ENCODE data around the gene SH3BP1.

SH3BP1 gene

DNA sequence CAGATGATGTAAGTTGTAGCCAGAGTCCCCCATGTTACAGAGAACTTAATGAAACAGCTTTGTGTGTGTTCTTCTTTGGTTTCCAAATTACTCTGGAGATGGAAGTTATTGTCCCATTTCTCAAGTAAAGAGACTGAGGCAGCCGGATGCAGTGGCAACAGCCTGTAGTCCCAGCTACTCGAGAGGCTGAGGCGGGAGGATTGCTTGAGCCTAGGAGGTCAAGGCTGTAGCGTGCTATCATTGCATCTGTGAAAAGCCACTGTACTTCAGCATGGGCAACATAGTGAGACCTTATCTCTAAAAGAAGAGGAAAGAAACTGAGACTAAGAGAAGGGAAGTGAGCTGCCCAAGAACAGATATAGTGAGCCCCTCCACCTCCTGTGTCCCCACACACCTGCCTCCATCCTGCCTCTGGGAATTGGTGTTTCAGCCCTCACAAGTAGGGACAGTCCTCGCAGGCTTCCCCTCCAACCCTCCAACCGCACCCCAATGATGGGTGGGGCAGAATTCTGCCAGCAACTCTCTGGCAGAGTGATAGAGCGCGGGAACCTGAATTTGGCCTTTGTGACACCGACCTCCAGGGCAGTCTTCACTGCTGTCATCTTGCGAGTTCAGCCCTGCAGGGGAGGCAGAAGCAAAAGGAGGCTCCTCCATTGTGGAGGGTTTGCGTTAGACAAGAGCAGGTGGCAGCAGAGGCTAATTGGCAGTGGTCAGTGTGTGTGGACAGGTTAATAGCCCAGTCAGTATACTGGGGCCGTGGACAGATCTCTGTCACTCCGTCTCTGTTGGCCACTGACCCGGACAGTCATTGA lies 20.6 kb downstream of the SH3BP1 start:
- no peak for DNase-seq

DNA sequence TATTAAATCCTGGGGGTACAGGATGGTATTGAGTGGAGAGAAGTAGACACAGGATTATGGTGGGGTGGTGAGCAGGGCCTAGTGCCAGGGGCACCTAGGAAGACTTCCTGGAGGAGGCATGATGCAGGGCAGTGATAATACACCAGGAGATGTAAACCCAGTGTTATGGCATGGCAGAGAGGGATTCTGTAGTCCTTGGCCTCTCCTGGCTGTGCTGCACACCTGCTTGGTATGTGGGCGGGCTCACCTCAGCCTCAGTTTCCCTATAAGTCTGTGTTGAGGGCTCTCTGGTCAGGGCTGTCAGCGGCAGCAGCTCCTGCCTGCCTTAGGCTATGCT lies 21.2 kb downstream of the SH3BP1 start:
- no peak for DNase-seq

DNA sequence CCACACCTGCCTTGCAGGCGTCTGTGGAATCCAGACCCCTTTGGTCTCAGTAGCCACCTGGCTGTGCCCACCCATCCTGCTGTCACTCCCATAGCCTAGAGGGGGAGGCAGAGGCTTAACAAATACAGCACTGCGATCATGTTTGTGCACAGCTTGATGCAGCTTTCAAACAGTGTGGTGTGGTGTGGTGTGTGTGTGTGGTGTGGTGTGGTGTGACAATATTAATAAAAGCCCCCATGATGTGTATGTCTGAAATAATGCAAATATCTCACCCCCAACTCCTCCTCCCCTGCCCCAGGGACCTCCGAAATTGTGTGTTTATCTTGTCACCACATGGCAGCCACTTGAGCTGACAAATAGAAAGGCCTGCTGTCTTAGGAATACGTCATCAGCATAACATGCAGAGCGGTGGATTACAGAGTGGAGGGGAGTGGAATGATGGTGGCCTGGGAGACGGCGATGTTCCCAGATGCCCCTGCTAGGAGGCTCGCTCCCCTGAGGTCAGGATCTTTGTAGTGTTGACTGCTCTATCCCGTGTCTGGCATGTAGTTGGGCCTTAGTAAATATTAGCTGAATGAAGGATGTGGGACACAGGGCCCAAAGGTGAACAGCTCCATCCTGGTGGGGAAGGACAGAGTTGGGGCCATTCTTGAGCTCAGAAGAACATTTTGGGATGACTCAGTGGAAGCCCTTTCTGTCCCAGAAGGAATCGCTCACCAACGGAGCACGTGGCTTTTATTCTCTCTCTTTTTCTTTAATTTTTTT lies 21.9 kb downstream of the SH3BP1 start:
- peak; percentile 52 for DNase-seq

DNA sequence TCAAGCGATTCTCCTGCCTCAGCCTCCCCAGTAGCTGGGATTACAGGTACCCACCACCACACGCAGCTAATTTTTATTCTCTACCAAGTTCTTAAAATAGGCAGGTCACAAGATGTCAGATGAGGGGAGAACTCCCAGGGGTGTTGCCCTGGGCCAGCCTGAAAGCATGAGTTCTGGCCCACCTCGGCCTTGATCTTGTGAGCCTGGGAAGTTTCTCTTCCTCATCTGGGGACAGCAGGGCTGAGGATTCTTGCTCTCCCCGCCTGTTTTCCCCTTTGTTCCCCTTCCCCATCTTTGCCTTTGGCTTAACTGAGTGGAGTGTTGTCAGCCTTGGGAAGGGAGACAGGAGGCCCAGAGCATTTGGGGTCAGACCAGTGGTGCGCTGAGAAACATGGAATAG lies 22.6 kb downstream of the SH3BP1 start:
- no peak for DNase-seq

DNA sequence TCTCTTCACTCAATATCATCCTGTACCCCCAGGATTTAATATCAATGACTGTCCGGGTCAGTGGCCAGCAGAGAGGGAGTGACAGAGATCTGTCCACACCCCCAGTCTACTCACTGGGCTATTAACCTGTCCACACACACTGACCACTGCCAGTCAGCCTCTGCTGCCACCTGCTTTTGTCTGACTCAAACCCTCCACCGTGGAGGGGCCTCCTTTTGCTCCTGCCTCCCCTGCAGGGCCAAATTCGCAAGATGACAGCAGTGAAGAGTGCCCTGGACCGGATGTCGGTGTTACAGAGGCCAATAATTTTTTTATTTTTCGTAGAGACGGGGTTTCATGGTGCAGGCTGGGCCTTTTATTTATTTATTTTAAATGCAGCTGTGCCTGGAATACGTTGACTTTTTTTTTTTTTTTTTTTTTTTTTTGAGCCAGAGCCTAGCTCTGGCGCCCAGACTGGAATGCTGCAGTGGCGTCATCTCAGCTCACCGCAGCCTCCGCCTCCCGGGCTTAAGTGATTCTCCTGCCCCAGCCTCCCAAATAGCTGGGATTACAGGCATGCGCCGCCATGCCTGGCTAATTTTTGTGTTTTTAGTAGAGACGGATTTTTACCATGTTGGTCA lies 24.2 kb downstream of the SH3BP1 start:
- DNase-seq, result no peak

DNA sequence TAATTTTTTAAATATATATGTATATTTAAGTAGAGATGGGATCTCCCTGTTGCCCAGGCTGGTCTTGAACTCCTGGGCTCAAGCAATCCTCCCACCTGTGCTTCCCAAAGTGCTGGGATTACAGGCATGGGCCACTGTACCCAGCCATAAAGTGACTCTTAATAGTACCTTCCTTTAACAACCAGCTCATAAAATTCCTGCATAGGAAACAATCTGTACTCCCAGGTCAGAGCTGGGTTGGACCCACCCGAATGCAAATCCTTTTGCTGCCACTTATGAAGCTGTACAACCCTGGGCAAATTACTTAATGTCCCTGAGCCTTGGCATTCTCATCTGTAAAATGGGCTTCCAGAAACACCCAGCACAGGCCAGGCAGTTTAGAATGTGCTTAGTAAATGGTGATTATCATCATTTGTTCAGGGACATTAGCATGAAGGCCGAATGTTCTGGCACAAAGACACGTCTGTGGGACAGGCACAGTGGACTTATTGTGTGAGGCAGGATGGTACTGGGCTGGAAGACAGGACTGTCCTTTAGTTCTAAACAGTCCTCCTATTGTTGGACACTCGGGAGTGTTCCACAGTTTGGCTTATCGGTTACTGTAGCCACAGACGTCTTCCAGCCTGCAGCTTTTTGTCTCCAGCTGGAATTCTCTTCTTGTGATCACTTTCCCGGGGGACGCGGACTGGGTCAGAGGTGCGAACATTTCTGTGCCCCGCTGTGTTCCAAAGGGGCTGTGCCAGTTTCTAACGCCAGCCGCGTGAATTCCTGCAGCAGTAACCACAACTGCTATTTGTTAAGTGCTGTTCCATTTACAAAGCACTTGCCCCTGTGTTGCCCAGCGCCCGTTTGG lies 25.0 kb downstream of the SH3BP1 start:
- DNase-seq, result no peak

DNA sequence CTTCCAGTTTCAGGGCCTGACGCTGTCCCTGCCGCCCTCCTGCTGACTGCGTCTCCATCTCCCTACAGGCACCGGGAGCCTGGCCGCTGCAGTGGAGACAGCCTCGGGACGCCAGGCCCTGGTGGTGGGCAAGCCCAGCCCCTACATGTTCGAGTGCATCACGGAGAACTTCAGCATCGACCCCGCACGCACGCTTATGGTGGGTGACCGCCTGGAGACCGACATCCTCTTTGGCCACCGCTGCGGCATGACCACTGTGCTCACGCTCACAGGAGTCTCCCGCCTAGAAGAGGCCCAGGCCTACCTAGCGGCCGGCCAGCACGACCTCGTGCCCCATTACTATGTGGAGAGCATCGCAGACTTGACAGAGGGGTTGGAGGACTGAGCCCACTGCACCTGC lies 26.0 kb downstream of the SH3BP1 start:
- no peak for DNase-seq

DNA sequence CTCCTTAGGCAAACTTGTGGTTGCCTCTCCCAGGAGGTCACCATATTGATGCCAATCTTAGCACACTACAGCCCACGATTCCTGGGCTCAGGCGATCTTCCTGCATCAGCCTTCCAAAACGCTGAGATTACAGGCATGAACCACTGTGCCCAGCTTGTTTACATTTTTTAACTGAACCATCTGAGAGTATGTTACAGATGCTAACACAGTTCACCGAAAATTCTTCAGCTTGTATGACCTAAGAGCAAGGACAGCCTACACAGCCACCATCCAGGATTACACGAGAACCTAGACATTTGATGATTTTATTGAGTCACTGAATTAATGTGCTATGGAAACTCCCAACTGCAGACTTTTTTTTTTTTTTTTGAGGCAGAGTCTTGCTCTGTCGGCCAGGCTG lies 30.1 kb downstream of the SH3BP1 start:
- DNase-seq, result no peak

DNA sequence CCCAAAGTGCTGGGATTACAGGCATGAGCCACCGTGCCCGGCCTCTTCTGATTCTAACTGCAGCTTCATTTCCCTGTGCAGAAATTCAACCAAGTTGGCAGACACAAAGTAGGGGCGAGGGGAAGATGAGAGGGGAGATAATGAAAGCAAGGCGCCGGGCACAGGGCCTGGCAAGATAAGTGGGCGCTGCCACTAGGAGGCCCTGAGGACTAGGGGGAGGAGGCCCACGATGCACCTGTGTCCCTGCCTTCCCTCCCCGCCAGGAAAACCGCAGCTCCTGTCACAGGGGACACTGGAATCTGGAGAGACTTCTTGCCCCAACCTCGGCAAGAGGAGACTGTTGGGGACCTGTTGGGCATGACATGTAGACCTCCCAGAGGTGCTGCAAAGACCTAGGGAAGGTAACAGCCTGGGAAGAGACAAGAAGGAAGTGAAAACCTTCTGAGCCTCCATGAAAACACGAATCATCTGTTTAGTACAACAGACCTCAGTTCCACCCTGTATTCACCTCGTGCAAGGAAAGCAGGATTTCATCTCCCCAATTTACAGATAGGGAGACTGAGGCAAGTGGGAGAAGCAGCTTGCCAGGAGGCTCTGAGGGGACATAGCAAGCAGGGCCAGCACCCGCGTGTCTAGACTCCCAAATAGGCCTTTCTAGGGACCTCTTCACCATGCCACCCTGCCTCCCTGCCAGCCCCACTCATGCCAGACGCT lies 32.9 kb downstream of the SH3BP1 start:
- peak; percentile 28 for DNase-seq

DNA sequence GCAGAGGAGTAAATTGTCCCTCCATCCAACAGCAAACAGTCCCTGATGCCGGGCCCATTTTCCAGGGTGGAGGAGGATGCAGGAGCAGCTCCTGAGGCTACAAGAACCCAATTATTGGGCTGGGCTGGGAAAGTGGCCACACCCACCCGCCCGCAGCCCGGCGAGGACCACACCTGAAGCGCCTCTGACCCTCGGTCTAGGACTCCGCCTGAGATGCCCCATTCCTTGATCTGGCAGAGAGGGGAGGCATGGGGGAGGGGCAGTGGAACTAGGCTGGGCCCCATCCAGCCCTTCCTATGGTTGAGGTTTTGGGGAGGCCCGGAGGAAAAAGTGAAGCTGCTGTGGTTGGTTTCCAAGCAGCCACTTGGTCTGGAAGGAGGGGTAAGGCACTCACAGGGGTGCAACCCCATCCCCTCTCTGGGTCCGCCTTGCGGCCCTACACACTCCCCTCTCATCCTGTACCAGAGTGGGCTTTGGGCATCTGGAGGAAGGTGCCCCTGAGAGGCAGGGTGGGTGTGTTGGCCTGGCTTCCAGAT lies 33.5 kb downstream of the SH3BP1 start:
- DNase-seq, result no peak

DNA sequence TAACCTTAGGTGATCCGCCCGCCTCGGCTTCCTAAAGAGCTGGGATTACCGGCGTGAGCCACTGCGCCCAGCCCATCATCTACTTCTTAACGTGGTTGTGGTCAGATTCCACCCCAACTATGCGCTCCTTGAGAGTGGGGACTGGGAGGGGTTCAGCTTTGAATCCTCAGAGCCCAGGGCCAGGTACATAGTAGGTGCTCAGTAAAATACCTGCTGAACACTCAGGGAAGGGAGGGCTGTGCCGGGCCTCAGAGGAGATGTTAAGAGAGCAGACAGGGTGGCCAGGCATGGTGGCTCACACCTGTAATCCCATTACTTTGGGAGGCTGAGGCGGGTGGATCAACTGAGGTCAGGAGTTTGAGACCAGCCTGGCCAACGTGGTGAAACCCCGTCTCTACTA lies 34.8 kb downstream of the SH3BP1 start:
- no peak for DNase-seq

DNA sequence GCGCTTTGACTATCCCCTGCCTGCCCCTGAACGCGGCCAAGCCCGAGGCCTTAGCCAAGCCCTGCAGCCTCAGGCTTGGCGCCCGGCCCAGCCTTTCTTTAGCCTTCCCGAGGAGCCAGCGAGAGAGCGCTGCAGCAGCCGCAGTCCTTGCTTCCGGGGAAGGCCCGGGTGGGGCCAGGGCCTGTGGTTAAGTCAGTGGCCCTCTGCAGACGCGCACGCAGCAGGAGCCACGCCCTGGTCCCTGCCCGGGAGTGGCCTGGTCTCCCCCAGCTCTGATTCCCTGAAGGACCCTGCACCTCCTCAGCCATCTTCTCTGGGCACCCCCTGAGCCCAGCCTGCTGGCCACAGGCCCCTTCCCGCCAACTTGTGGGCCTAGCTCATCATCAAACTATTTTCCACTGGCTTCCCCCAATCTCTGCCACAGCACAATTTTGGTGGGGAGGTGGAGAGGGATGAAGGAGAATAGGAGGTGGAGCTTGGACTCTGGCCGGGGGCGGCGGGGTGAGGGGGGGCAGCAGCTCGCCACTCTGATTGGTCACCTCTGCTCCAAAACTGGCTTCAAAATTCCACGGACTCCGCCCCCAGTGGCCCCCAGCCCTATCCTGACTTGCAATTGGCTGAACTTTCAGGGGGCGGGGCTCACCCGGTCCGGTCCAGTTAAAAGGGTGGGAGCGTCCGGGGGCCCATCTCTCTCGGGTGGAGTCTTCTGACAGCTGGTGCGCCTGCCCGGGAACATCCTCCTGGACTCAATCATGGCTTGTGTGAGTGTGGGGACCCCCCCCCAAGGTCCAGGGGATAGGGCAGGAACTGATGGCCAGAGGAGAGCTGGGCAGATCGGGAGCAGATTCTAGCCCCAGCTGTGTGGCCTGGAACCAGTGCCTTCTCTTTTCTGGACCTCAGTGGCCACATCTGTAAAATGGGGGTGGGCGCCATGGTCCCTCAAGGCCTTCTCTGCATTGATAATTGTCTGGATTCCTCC lies 35.8 kb downstream of the SH3BP1 start, which contains the start of gene LGALS1:
LGALS1 (plus strand) TSS at position 686 of the 979 bp plus-strand sequence; CDS start at position 753, 67 bp downstream.
- peak; percentile 73 for DNase-seq

DNA sequence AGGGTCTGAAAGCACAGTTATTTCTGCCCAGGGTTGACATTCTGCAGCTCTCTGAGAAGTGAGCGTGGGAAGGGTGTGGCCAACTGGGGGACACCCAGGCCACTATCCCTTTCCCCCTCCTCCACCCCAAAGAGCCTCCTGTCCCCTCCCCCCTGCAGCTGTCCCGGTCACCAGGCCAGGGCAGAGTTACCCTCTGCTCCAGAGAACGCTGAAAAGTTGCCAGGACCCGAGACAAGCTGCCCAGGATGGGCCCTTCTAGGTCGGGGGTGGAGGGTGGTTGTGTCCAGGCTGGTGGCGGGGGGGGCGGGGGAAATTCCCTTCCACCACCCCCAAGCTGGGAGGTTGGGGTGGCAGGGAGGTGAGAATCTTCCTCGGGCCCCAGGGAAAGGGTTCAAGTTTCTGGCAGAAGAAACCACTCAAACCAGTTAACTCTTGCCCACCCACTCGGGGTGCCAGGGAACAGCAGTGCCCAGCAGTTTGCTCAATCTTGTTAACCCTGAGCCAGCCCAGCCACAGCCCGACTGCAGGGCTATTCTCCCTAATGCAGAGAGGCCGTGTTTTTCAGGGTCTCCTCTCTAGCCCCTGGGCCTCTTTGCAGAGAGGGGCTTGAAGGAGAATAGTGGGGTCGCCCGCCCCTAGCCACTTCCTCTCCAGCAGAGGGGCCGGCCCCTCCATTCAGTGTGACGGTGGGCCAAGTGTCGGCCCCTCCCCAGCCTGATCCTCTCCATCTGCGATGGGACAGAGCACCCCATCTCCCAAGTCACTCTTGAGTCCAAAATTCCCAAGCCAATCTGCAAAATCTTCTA lies 36.7 kb downstream of the SH3BP1 start:
- DNase-seq, result peak; percentile 54

DNA sequence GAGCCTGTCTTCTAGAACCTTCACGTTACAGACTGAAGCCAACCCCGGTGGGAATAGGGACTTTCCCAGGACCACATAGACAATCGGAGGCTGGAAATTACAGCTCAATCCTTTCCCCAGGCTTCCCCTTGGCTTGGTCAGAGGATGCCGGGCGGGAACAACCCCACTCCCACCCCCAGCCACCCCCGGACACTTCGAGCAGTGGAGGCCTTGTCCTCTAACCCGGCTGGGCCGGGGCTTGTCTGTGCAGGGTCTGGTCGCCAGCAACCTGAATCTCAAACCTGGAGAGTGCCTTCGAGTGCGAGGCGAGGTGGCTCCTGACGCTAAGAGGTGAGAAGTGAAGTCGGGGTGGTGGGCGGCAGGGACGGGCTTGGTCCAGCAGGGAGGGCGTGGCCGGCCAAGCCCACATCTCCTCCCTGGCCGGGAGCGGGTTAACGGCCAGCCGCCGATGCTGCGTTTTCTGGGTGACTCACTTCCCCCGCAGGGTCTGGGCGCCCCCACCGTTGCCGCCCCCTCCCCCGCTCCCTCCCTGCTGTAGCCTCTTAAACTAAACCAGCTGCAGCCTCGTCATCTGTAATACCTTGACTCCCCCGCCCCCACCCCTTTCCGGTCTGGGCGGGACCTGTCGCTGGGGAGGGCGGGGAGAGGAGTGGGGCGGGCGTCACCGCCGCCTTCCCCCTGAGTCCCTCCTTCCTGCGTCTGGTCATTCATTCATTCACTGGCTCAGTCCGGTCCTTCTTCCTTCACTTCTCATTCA lies 37.4 kb downstream of the SH3BP1 start:
- DNase-seq, result peak; percentile 95

DNA sequence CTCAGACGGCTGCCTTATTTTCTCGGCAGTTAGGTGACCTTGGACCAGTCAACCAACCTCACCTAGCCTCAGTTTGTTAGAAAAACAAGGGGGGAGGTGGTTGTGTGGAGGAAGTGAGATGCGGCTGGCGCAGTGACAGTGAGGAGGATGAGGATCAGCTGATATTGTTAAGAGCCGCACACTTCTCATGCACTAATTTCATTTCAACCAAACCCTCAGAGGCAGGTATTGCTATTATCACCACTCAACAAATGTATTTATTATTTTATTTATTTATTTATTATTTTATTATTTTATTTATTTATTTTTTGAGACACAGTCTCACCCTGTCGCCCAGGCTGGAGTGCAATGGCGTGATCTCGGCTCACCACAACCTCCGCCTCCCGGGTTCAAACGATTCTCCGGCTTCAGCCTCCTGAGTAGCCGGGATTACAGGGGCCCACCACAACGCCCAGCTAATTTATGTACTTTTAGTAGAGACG lies 38.1 kb downstream of the SH3BP1 start:
- DNase-seq, result no peak

DNA sequence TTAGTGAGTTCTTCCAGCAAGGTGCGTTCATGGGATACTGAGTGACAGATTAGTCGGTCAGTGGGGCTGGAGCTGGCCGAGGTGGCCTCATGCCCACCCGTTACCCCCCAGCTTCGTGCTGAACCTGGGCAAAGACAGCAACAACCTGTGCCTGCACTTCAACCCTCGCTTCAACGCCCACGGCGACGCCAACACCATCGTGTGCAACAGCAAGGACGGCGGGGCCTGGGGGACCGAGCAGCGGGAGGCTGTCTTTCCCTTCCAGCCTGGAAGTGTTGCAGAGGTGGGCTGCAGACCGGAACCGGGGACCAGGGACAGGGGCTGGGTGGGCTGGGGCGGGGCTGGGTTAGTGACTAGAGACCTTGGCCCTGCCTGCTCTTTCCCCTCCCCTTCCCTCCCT lies 38.9 kb downstream of the SH3BP1 start:
- DNase-seq, result no peak

DNA sequence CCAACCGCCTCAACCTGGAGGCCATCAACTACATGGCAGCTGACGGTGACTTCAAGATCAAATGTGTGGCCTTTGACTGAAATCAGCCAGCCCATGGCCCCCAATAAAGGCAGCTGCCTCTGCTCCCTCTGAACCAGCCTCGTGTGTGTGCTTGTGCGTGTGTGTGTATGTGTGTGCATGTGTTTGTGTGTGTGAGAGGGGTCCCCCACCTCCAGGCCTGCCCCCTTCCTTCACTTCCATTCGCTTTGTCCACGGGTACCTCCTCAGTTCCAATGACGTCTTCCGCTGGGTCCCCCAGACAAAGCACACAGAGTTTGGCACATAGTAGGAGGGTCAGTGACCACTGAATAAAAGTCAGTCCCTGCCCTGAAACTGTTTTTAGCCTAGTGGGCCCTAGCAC lies 40.2 kb downstream of the SH3BP1 start:
- DNase-seq, result no peak

DNA sequence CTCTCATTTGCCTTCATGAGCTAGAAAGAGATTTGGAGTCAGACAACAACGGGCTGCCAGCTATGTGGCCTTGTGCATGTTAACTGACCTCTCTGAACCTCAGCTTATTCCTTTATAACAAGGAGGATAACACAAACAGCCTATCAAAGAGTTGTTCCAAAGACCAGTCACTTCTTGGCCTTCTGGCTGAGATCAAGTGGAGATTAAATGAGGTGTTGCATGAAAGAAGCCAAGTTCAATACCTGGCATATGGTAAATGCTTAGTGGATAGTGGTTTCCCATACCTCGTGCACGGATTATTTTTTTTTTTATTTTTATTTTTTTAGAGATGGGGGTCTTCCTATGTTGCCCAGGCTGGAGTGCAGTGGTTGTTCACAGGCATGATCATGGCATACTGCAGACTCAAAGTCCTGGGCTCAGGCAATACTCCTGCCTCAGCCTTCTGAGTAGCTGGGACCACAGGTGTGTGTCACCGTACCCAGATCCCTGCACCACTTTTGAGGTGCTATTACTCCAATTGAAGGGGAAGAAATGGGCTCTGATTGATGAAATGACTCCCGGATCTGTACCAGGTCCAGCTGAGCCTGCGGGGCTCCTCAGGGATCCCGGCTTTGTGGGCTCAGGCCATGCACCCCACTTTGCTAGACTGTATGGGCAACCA lies 40.9 kb downstream of the SH3BP1 start:
- DNase-seq, result no peak
